GM18907 (cell line): ENCODE results near the gene NFKBIZ.
"Not testable (repeated sequence)": the region's sequence is repeated elsewhere in the genome, so short reads cannot be mapped to it uniquely, and the experiment has no call there.

Experiments
- ATAC-seq: cut with Tn5 transposase; IDR thresholded peaks from one replicate; pipeline ENCODE4 v1.9.1; 2021; ENCODE audit warnings: mild to moderate bottlenecking, moderate library complexity; ENCODE audit not compliant: unreplicated experiment

Gene NFKBIZ

DNA sequence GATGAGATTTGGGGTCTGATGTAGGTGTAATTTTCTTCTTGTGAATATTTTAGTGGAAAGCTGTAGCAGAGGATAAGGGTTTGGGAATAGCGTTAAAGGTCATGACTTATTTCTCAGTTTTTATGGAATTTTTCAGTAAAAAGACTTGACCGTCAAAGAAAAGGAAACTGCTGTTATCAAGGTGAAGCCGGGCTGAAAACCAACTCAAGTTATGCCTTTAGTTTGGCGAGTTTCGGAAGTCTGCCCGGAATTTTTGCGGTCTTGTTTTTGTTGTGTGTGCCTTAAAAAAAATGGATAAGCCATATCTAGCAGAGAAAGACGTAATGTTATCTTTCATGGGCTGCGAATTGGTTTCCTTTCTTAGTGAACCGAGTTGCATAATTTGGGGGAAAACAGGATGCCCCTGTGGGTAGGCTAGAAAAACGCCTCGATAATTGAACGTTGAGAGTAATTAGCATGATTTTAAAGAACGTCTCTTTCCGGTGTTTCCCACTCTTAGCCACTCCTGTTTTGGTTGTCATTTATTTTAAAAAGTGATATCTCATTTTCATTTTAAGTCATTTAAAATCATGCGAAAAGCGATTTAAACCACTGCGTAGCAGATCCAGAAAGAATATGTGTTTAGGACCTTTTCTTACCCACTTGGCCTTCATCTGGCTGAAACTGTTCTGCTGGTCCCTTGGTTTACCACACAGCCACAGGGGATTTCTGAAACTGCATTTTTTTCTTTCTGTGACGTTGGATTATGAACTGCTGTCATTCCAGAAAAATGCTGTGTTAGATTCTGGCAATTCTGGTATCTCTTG lies 1.1 kb downstream of the NFKBIZ start:
- ATAC-seq: peak; percentile 36

DNA sequence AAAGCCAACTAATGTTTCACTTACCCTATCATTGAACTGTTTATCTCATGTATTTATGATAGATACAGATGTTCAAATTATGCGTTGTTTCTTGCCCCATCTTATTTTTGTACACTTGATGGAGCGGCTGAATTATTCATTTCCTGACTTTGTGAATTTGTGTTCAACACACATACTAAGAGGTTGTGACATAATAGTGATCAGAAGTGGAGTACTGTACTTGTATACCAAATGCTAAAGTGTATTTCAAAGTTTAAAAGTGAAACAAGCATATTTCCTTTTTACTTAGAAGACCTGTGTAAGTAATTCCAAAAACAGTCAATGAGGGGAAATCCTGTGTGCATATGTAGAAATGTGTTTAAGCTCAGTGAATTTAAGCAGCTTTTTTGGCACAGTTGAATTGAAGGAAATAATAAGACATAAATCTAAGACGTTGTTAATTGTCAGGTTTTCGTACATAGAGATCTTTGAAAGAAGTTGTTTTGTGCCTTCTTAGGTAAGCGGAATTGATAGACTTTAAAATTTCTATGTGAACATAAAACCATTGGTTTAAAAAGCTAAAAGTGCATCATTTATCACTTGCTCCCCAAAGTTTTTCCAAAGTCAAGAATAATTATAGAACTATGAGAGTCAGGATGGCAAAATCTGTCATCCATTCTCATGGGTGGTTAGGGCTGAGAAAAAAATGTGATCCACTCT lies 1.9 kb downstream of the NFKBIZ start:
- no peak for ATAC-seq

- no peak for ATAC-seq
These were observed 2.8 kb downstream of the NFKBIZ start for GRCh38 chr3:101851850-101852714.

DNA sequence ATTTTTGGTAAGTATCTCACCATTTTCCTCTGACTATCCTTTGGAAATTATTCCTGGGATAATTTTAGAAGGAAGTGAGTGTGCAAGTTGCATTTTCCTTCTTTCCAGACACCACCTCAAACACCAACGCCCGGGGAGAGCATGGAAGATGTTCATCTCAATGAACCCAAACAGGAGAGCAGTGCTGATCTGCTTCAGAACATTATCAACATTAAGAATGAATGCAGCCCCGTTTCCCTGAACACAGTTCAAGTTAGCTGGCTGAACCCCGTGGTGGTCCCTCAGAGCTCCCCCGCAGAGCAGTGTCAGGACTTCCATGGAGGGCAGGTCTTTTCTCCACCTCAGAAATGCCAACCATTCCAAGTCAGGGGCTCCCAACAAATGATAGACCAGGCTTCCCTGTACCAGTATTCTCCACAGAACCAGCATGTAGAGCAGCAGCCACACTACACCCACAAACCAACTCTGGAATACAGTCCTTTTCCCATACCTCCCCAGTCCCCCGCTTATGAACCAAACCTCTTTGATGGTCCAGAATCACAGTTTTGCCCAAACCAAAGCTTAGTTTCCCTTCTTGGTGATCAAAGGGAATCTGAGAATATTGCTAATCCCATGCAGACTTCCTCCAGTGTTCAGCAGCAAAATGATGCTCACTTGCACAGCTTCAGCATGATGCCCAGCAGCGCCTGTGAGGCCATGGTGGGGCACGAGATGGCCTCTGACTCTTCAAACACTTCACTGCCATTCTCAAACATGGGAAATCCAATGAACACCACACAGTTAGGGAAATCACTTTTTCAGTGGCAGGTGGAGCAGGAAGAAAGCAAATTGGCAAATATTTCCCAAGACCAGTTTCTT lies 3.9 kb downstream of the NFKBIZ start:
- no peak for ATAC-seq

DNA sequence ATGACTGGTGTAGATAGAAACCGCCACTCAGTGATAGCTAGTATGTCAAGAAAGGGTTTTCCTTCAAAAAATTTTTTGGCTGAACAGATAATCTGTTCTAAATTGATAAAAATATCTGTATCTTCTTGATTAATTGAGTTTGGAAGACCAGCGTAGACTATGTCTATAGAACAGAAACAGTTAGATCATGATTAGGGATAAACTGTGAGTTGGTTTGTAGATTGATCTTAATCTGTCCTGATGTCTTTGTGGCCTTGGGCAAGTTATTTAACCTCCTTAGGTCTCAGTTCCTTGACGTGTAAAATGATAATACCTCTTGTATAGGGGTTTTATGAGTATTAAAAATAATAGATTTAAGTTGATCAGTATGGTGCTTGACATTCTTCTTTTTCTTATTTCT lies 4.7 kb downstream of the NFKBIZ start:
- ATAC-seq: no peak

GRCh38 chr3:101854608-101855304 lies 5.4 kb downstream of the NFKBIZ start:
- ATAC-seq: no peak

DNA sequence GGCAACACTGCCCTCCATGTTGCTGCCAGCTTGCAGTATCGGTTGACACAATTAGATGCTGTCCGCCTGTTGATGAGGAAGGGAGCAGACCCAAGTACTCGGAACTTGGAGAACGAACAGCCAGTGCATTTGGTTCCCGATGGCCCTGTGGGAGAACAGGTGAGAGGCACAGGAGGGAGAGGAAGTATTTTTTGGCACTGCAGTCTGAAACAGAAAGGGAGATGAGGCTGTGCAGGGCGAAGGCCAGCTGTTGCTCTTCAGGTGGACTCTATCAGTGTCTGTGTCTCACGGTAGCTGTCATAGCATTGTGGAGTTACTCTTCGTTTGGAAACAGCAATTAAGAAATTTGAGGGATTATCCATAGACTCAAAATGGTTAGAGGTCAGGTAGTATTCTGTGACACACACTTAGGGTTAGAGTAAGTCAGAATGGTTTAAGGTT lies 8.0 kb downstream of the NFKBIZ start:
- ATAC-seq: no peak

- ATAC-seq: no peak
These were observed 9.2 kb downstream of the NFKBIZ start for GRCh38 chr3:101858464-101859030.

- ATAC-seq: no peak
These were observed 10.7 kb downstream of the NFKBIZ start for GRCh38 chr3:101859882-101860448.

DNA sequence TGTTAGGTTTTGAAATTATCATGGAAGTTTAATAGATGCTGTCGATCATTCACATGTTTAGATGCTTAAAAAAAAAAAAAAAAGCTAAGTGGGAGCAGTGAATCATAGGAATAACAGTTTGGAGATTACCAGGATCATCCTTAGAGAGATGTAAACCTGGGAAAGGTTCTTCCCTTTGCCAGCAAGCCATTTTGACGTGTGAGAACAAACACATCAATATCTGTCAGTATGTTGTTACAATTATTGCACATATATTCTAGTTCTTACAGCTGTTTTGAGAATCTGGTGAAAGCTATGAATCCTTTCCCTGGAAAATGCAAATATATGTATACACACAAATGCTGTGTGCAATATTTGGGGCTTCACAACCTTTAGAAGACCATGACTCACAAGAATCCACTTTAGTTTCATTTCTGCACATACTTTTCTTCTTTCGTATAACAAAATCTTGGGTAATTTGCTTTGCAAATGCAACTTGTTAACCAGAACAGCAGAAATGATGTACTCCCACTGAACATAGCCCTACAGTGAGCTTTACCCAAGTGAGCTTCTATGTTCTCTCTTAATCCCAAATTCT lies 12.0 kb downstream of the NFKBIZ start:
- peak; percentile 43 for ATAC-seq

DNA sequence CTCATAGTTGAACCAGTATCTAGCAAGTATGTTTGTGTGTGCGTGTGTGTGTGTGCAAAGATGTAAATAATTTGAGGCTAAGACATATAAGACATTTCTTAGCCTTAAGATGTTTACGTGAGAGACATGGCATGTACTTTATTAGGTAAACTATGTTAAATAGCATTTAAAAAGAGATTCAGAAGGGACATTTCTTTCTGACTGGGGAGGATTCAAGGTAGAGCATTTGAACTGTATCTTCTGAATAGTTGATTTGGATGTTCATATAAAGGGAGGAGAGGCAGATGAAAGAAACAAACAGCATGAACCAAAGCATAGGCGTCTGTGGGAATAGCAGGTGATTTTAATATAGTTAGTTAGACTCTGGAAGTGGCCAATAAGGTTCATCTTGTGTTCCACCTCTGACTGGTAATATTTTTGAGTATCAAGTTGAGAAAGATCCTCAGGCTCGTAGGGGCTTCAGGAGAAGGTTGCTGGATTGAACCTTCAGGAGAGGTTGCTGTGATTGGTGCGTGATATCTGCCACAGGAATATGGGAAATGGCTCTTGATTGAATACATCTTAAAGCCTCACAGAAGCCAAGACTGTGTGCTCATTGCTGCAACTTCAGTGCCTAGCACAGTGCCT lies 12.6 kb downstream of the NFKBIZ start:
- no peak for ATAC-seq

DNA sequence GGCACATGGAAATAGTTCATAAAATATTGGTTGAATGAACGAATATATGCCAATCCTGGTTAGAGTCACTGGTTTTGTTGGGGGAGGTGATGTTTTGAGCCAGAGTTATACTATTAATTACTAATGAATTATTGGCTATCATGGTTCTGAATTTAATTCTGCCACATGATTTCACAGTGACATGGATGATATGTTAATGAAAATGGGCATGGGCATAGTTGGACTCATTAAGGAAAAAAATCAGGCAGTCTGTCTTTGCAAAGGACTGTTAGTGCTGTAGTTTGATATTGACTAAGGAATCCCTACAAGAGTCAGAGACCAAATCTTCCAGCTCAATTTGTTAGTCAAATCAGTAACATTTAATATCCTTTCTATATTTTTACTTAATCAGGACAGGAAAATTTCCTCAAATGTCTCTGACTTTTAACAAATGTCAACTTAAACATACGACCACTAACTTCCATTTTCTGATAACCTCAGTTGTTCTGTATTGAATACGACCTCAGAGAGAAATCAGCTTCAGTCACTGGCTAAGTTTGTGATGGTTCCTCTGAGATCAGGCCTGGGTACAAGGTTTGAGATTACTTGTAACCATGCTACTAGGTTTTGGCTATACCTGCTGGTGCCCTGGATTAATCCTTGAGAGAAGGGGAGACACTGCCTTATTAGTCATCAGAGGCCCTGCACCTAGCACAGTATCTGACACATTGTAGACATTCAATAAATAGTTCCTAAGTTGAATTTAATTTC lies 13.3 kb downstream of the NFKBIZ start:
- no peak for ATAC-seq

- ATAC-seq: not testable (repeated sequence)
These were observed 15.6 kb downstream of the NFKBIZ start for GRCh38 chr3:101864926-101865325.

DNA sequence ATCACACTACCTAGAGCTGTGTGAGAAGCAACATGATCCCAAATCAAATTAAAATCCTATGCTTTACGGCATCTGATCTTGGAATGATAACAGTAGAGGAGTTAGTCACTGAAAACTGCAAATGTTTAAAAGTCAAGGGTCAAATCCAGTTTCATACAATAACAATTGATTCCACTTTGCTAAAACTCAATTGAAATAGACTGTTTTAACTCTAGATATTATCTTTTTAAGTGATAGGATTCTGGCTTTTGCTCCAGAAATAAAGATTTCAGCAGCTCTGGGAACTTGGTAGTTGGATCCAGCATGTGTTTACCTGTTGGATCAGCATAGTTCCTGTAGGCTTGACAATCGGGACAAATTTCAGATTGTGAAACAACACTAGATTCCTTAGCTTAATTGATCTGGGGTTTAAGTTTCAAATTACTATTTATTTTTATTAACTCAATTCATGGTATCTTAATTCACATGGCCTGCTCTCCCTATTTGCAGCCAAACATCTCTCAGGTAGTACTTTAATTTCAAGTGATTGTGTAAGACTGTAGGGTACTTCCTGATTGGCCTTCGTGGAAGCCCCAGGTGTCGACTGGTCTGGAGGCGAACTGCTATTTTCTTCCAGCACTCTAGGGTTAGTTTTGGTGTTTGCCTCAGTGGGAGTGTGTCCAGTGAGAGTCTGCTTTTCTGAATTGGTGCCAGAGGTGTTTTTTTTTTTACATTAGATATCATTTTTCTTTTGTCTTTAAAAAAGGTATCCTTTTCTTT lies 16.6 kb downstream of the NFKBIZ start:
- ATAC-seq: no peak

- ATAC-seq: no peak
These were observed 18.2 kb downstream of the NFKBIZ start for GRCh38 chr3:101867511-101867910.

DNA sequence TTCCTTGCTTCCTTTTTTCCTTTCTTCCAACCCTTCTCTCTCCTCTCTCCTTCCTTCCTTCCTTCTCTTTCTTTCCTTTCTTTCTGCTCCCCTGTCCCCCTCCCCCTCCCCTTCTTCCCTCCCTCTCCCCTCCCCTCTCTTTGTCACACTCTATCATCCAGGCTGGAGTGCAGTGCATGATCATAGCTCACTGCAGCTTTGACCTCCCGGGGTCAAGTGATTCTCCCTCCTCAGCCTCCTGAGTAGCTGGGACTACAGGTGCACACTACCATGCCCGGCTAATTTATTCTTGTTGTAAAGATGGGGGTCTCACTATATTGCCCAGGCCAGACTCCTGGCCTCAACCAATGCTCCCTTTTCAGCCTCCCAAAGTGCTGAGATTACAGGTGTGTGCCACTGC lies 18.7 kb downstream of the NFKBIZ start:
- no peak for ATAC-seq
